A549 (cell line): ENCODE results near the gene TEX35.

Source experiments
- CHD2 ChIP-seq: fragments of 150-350 bp; IDR thresholded peaks from 2 replicates; pipeline ENCODE4 v1.6.1; 2014; ENCODE audit warnings: low read length; ENCODE audit not compliant: partially characterized antibody
- CTCF ChIP-seq: fragments of >200 bp; sonication (Bioruptor Twin); formaldehyde crosslinking; IDR thresholded peaks from 3 replicates; pipeline ENCODE4 v1.5.1; 2016
- POLR2A ChIP-seq: IDR thresholded peaks from 2 replicates; pipeline ENCODE4 v1.6.1; 2012; ENCODE audit warnings: mild to moderate bottlenecking, low read length
- RAD21 ChIP-seq, 2 experiments: fragments of >200 bp in 1 of 2; sonication (Bioruptor Twin) in 1 of 2; formaldehyde crosslinking in 1 of 2; IDR thresholded peaks in 1 of 2; conservative IDR thresholded peaks in 1 of 2; 2 replicates in 1 of 2; 3 replicates in 1 of 2; pipeline ENCODE4 v1.6.1; 2012 to 2018; ENCODE audit warnings: inconsistent platforms in 1 of 2
- SMC3 ChIP-seq: fragments of >200 bp; sonication (Bioruptor Twin); formaldehyde crosslinking; IDR thresholded peaks from 3 replicates; pipeline ENCODE4 v1.6.1; 2018; ENCODE audit warnings: inconsistent platforms
- USF2 ChIP-seq: fragments of 450-650 bp; IDR thresholded peaks from 2 replicates; pipeline ENCODE4 v1.6.1; 2014; ENCODE audit warnings: antibody characterized with exemption
- ZNF302 ChIP-seq: fragments of 250-450 bp; sonication (Bioruptor Pico); IDR thresholded peaks from 2 replicates; pipeline ENCODE4 v1.9.0; 2021; ENCODE audit warnings: inconsistent platforms, mild to moderate bottlenecking, moderate library complexity

- TF ChIP-seq CTCF (no peak), SMC3 (no peak), POLR2A (no peak), ZNF302 (CRISPR knock-in tag) (no peak), USF2 (no peak), RAD21 (conservative IDR thresholded peaks at IDR 0.05 in 1 of 2, IDR thresholded peaks at IDR 0.05 in 1 of 2) (no peak), CHD2 (no peak)
Measured at GRCh38 chr1:178534137-178534868, 21.4 kb downstream of the TEX35 start.
